Mesenchymal stem cell (in vitro differentiated cells and primary cell): ENCODE data around the gene SNRPA1.
A peak's percentile ranks its signal among the peaks of the same experiment; 100 is the strongest.

Experiments
- DNase-seq: peaks from one replicate; pipeline ENCODE4 v3.0.0-alpha.2; 2013
- H2AFZ ChIP-seq: one replicate; pipeline ENCODE4 v1.6.1; 2013; ENCODE audit warnings: low read depth, mild to moderate bottlenecking, control low read depth, inconsistent platforms, low read length, moderate library complexity
- H2AK5ac ChIP-seq: 2 replicates; pipeline ENCODE4 v1.6.1; 2013; ENCODE audit warnings: low read length, moderate library complexity, mild to moderate bottlenecking, inconsistent platforms; ENCODE audit not compliant: severe bottlenecking
- H2BK120ac ChIP-seq: one replicate; pipeline ENCODE4 v1.6.1; 2013; ENCODE audit warnings: low read depth, mild to moderate bottlenecking, inconsistent platforms, low read length, moderate library complexity
- H2BK12ac ChIP-seq, 2 experiments: one replicate each; pipeline ENCODE4 v1.6.1; 2013; ENCODE audit warnings: inconsistent platforms in 2 of 2, low read length in 2 of 2, mild to moderate bottlenecking in 2 of 2, moderate library complexity in 2 of 2, control low read depth in 1 of 2
- H2BK15ac ChIP-seq: one replicate; pipeline ENCODE4 v1.6.1; 2013; ENCODE audit warnings: mild to moderate bottlenecking, low read depth, inconsistent platforms; ENCODE audit not compliant: poor library complexity, severe bottlenecking
- H2BK5ac ChIP-seq: 2 replicates; pipeline ENCODE4 v1.6.1; 2013; ENCODE audit warnings: low read depth, mild to moderate bottlenecking, low read length, control low read depth, inconsistent platforms; ENCODE audit not compliant: poor library complexity, severe bottlenecking
- H3K14ac ChIP-seq, 2 experiments: one replicate each; pipeline ENCODE4 v1.6.1; 2013; ENCODE audit warnings: inconsistent platforms in 2 of 2, low read length in 2 of 2, control low read depth in 1 of 2, mild to moderate bottlenecking in 1 of 2, moderate library complexity in 1 of 2
- H3K18ac ChIP-seq, 2 experiments: one replicate each; pipeline ENCODE4 v1.6.1; 2013; ENCODE audit warnings: inconsistent platforms in 2 of 2, low read length in 2 of 2, control low read depth in 1 of 2, low read depth in 1 of 2, mild to moderate bottlenecking in 1 of 2
- H3K23ac ChIP-seq, 2 experiments: one replicate each; pipeline ENCODE4 v1.6.1; 2013; ENCODE audit warnings: inconsistent platforms in 2 of 2, low read length in 2 of 2, mild to moderate bottlenecking in 2 of 2, moderate library complexity in 2 of 2, control low read depth in 1 of 2
- H3K27ac ChIP-seq: 2 replicates; pipeline ENCODE4 v1.5.1; 2013; ENCODE audit warnings: mild to moderate bottlenecking, moderate library complexity, low read length, control low read depth, inconsistent platforms; ENCODE audit not compliant: poor library complexity, severe bottlenecking
- H3K27me3 ChIP-seq, 2 experiments: 2 replicates each; pipeline versions ENCODE4 v1.6.1 to v1.7.0; 2013; ENCODE audit warnings: low read length in 2 of 2, mild to moderate bottlenecking in 2 of 2, moderate library complexity in 2 of 2, control low read depth in 1 of 2, inconsistent platforms in 1 of 2; ENCODE audit not compliant: control insufficient read depth in 1 of 2, insufficient read depth in 1 of 2
- H3K36me3 ChIP-seq, 2 experiments: 2 replicates each; pipeline versions ENCODE4 v1.6.1 to v1.7.0; 2013; ENCODE audit warnings: low read length in 2 of 2, control low read depth in 1 of 2, inconsistent platforms in 1 of 2, low read depth in 1 of 2, mild to moderate bottlenecking in 1 of 2; ENCODE audit not compliant: insufficient read depth in 2 of 2, control insufficient read depth in 1 of 2
- H3K4ac ChIP-seq, 2 experiments: one replicate each; pipeline ENCODE4 v1.6.1; 2013; ENCODE audit warnings: inconsistent platforms in 2 of 2, low read length in 2 of 2, mild to moderate bottlenecking in 2 of 2, moderate library complexity in 2 of 2, control low read depth in 1 of 2, low read depth in 1 of 2
- H3K4me1 ChIP-seq: 2 replicates; pipeline ENCODE4 v1.6.1; 2013; ENCODE audit warnings: low read depth, low read length, control low read depth; ENCODE audit not compliant: control insufficient read depth, insufficient read depth
- H3K4me2 ChIP-seq: 2 replicates; pipeline ENCODE4 v1.6.1; 2013; ENCODE audit warnings: low read length, mild to moderate bottlenecking, inconsistent platforms; ENCODE audit not compliant: poor library complexity, severe bottlenecking
- H3K4me3 ChIP-seq, 2 experiments: 2 replicates each; pipeline versions ENCODE4 v1.5.1 to v1.7.0; 2013; ENCODE audit warnings: low read length in 2 of 2, mild to moderate bottlenecking in 2 of 2, control low read depth in 1 of 2, low read depth in 1 of 2; ENCODE audit not compliant: insufficient read depth in 1 of 2
- H3K79me1 ChIP-seq: replicated peaks from 2 replicates; pipeline ENCODE4 v1.6.1; 2013; ENCODE audit warnings: mild to moderate bottlenecking, control low read depth, low read length, inconsistent platforms; ENCODE audit not compliant: poor library complexity, severe bottlenecking
- H3K9ac ChIP-seq: 2 replicates; pipeline ENCODE4 v1.7.0; 2013; ENCODE audit warnings: mild to moderate bottlenecking, low read length, moderate library complexity
- H3K9me3 ChIP-seq: 2 replicates; pipeline ENCODE4 v1.7.0; 2013; ENCODE audit warnings: mild to moderate bottlenecking, low read length; ENCODE audit not compliant: control insufficient read depth
- H4K8ac ChIP-seq: one replicate; pipeline ENCODE4 v1.6.1; 2013; ENCODE audit warnings: inconsistent platforms, mild to moderate bottlenecking, low read length, moderate library complexity
- H4K91ac ChIP-seq: one replicate; pipeline ENCODE4 v1.6.1; 2013; ENCODE audit warnings: mild to moderate bottlenecking, low read length, inconsistent platforms
- WGBS: methylation state at CpG from one replicate; pipeline ENCODE4 v1.1.7; 2013; ENCODE audit warnings: mixed read lengths; 5-methylcytosine and 5-hydroxymethylcytosine counted together

Gene SNRPA1

GRCh38 chr15:101277038-101277822 is 17.8 kb downstream of the SNRPA1 start, which contains the start of gene SELENOS:
Gene SELENOS, minus strand, starts transcription at chr15:101277485. Its CDS starts 68 bp downstream, at chr15:101277417.
- H2BK120ac ChIP-seq: peak within 1 kb of the TSS; percentile 66
- H2AFZ ChIP-seq: peak within 1 kb of the TSS; percentile 90
- H3K79me1 ChIP-seq: peaks cover 12% of the 10 kb centered on the region
- H2BK12ac ChIP-seq: peak within 1 kb of the TSS in 1 of 2 experiments; percentile 90
- H4K8ac ChIP-seq: peak within 1 kb of the TSS; percentile 75
- peak within 1 kb of the TSS; percentile 87 for H4K91ac ChIP-seq
- peak within 1 kb of the TSS; percentile 95 for H3K9ac ChIP-seq
- H3K27ac ChIP-seq: peak within 1 kb of the TSS; percentile 60
- H3K14ac ChIP-seq: peak within 1 kb of the TSS in 1 of 2 experiments; percentile 96
- peak within 1 kb of the TSS; percentile 75 to 87 for H3K18ac ChIP-seq
- no peaks in the 10 kb centered on the region for H3K9me3 ChIP-seq
- peaks cover 24 to 66% of the 10 kb centered on the region in 2 experiments for H3K36me3 ChIP-seq
- H3K4me3 ChIP-seq: peak within 1 kb of the TSS; percentile 90 to 95
- DNase-seq: peak; percentile 89
- peak within 1 kb of the TSS; percentile 71 for H3K4me2 ChIP-seq
- no peak within 1 kb of the TSS for H2BK15ac ChIP-seq
- H3K27me3 ChIP-seq: no peaks in the 10 kb centered on the region
- WGBS: 1% methylated on average over 75 of the region's 91 CpGs
- H3K23ac ChIP-seq: peak within 1 kb of the TSS in 1 of 2 experiments; percentile 96
- no peak within 1 kb of the TSS for H2AK5ac ChIP-seq
- H3K4ac ChIP-seq: peak within 1 kb of the TSS; percentile 74 to 75
- no peak within 1 kb of the TSS for H2BK5ac ChIP-seq
- H3K4me1 ChIP-seq: peaks cover 7% of the 10 kb centered on the region

GRCh38 chr15:101276501-101277037 is 18.5 kb downstream of the SNRPA1 start:
- Histone ChIP-seq H3K23ac (peak overlapping the region in 1 of 2 experiments; percentile 96), H2BK5ac (no peak overlapping the region), H2AFZ (peak overlapping the region; percentile 43), H2BK12ac (no peak overlapping the region), H3K18ac (peak overlapping the region; percentile 75 to 87), H3K14ac (peak overlapping the region in 1 of 2 experiments; percentile 96), H4K8ac (peak overlapping the region; percentile 75), H2AK5ac (no peak overlapping the region), H3K79me1 (peaks cover 13% of the 10 kb centered on the region), H3K9me3 (no peaks in the 10 kb centered on the region), H3K4me1 (peaks cover 7% of the 10 kb centered on the region), H4K91ac (peak overlapping the region; percentile 87), H3K4me2 (peak overlapping the region; percentile 48), H3K9ac (peak overlapping the region; percentile 95), H3K4me3 (peak overlapping the region; percentile 90 to 95), H2BK120ac (peak overlapping the region; percentile 66), H3K36me3 (peaks cover 25 to 66% of the 10 kb centered on the region in 2 experiments), H2BK15ac (no peak overlapping the region), H3K27me3 (no peaks in the 10 kb centered on the region), H3K4ac (peak overlapping the region; percentile 47 to 75), H3K27ac (peak overlapping the region; percentile 60)
- WGBS: 20% methylated on average over 14 of the region's 14 CpGs
- peak; percentile 74 for DNase-seq

GRCh38 chr15:101275018-101275417 is 20.0 kb downstream of the SNRPA1 start:
- no peak overlapping the region for H2BK12ac ChIP-seq
- H4K91ac ChIP-seq: no peak overlapping the region
- H2BK120ac ChIP-seq: no peak overlapping the region
- no peak overlapping the region for H3K23ac ChIP-seq
- H2BK15ac ChIP-seq: no peak overlapping the region
- peaks cover 7% of the 10 kb centered on the region for H3K4me1 ChIP-seq
- no peaks in the 10 kb centered on the region for H3K9me3 ChIP-seq
- no peak overlapping the region for H3K4me2 ChIP-seq
- WGBS: 100% methylated on average over 3 of the region's 5 CpGs
- DNase-seq: no peak
- H3K14ac ChIP-seq: no peak overlapping the region
- H3K4me3 ChIP-seq: no peak overlapping the region
- no peak overlapping the region for H3K4ac ChIP-seq
- H3K79me1 ChIP-seq: peaks cover 13% of the 10 kb centered on the region
- no peak overlapping the region for H2BK5ac ChIP-seq
- peaks cover 28 to 69% of the 10 kb centered on the region in 2 experiments for H3K36me3 ChIP-seq
- no peak overlapping the region for H3K27ac ChIP-seq
- H3K18ac ChIP-seq: no peak overlapping the region
- no peak overlapping the region for H2AFZ ChIP-seq
- H3K27me3 ChIP-seq: no peaks in the 10 kb centered on the region
- peak overlapping the region; percentile 95 for H3K9ac ChIP-seq
- no peak overlapping the region for H2AK5ac ChIP-seq
- no peak overlapping the region for H4K8ac ChIP-seq

- Histone ChIP-seq H3K23ac (no peak overlapping the region), H2BK12ac (no peak overlapping the region), H4K8ac (no peak overlapping the region), H3K79me1 (peaks cover 11% of the 10 kb centered on the region), H2BK15ac (no peak overlapping the region), H2BK5ac (no peak overlapping the region), H3K18ac (no peak overlapping the region), H2AFZ (no peak overlapping the region), H4K91ac (no peak overlapping the region), H3K14ac (no peak overlapping the region), H3K4me2 (no peak overlapping the region), H3K9me3 (no peaks in the 10 kb centered on the region), H3K4me1 (peaks cover 7% of the 10 kb centered on the region), H3K4ac (no peak overlapping the region), H2AK5ac (no peak overlapping the region), H3K36me3 (peaks cover 42 to 76% of the 10 kb centered on the region in 2 experiments), H3K9ac (no peak overlapping the region), H2BK120ac (no peak overlapping the region), H3K4me3 (no peak overlapping the region), H3K27ac (no peak overlapping the region), H3K27me3 (no peaks in the 10 kb centered on the region)
- no peak for DNase-seq
- WGBS: 79% methylated on average over 5 of the region's 5 CpGs
Observed at GRCh38 chr15:101273534-101273933, 21.5 kb downstream of the SNRPA1 start.
